GM12801 (cell line): ENCODE measurements around the gene ADD2.

Experiments used
- CTCF ChIP-seq: IDR thresholded peaks from one replicate; pipeline ENCODE4 v1.5.1; 2011; ENCODE audit warnings: control low read depth; ENCODE audit not compliant: insufficient read length; ENCODE audit errors: extremely low read depth

Gene ADD2

GRCh38 chr2:70756128-70756527 is 11.9 kb downstream of the ADD2 start:
- TF ChIP-seq CTCF = no peak

DNA sequence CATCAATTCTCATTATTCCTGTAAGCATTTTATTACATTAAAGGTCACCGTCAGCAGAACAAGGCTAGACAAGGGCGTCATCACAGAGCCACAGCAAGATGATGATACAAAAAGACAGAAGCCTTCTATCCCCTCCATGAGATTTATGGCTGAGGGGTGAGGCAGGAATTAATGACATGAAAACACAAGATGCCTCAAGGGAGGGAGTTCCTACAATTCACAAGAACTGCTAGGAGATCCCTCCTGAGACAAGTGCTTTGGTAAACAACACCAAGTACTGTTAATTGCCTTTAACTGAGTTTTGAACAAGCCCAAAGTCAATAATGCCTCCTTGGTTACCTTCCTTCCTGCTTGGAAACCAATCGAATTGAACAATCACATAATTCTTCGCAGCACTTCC is 14.1 kb downstream of the ADD2 start:
- TF ChIP-seq CTCF = no peak

DNA sequence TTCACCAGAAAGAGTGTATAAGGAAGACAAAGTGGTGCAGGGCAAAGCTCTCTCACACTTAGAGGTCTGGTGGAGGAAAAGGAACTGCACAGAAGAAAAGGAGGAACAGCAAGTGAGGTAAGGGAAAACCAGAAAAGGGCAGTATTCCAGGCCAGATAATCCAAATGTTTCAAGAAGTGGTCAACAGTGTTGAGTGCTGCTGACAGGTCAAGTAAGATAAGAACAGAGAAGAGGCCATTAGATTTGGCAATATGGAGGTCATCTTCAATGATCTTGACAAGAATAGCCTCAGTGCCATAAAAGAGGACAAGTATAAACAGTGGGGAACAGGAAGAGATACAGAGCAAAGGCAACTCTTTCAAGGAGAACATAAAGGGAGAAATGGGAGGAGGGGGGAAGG is 15.0 kb downstream of the ADD2 start:
- TF ChIP-seq CTCF = no peak

DNA sequence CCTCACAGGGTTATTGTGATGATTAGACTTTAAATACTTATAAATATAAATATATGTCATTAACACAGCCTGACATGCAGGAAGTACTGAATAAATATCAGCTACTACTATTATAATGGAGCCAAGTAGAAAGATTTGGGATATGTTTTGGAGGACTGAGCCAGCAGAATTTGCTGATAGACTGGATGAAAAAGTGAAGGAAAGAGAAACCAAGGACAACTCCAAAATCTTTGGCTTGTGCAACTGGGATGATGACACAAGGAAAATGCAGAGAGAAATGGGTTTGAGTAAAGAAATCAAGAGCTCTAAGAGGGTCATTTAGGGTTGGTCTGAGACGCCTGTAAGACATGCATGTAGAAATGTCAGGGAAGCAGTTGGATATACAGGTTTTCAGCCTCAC is 15.6 kb downstream of the ADD2 start:
- no peak for TF ChIP-seq CTCF

DNA sequence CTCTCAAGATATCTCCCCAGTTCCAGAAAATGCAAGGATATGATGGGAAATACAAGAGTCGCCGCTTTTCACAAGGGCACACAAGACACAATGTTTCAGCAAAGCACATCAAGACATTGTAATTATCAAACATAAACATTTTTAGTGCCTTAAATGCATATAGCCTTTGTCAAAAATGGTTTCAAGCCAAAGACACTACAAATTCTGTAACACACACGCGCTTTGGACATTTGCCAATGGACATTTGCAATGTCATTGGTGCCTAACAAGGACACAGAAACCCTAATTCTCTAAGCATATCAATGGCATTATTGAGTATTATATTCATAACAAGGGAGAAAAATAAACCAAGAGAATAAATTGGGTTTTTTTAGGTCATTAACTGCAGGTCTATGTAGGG is 16.1 kb downstream of the ADD2 start:
- no peak for TF ChIP-seq CTCF

DNA sequence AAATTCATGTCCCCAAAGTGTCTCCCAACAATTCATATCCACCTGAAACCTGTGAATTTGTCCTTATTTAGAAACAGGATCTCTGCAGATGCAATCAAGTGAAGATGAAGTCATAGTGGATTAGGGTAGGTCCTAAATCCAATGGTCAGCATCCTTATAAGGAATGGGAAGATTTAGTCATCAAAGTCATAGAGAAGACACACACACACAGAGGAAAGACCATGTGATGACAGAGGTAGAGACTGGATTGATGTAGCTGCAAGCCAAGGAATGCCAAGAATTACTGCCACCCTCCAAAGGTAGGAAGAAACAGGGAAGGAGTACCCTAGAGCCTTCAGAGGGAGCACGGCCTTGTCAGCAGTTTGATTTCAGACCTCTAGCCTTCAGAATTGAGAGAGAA is 17.7 kb downstream of the ADD2 start:
- TF ChIP-seq CTCF = no peak

- TF ChIP-seq CTCF = no peak
Observed at GRCh38 chr2:70748002-70748784, 19.8 kb downstream of the ADD2 start.
